GM12864 (cell line): ENCODE data around the gene IQGAP1.

Source experiments
- DNase-seq: peaks from one replicate; pipeline ENCODE4 v3.0.0-alpha.2; 2011; ENCODE audit warnings: low read depth
- H3K4me3 ChIP-seq: 2 replicates; pipeline ENCODE4 v1.5.1; 2011; ENCODE audit warnings: mild to moderate bottlenecking, low read depth, low read length, control low read depth
- TF ChIP-seq, protein P1 (sequence below): IDR thresholded peaks from 2 replicates; pipeline ENCODE4 v1.5.1; 2011; ENCODE audit warnings: low read depth, mild to moderate bottlenecking, moderate library complexity, low read length, control low read depth, inconsistent platforms; ENCODE audit errors: missing control alignments

IQGAP1 gene

DNA sequence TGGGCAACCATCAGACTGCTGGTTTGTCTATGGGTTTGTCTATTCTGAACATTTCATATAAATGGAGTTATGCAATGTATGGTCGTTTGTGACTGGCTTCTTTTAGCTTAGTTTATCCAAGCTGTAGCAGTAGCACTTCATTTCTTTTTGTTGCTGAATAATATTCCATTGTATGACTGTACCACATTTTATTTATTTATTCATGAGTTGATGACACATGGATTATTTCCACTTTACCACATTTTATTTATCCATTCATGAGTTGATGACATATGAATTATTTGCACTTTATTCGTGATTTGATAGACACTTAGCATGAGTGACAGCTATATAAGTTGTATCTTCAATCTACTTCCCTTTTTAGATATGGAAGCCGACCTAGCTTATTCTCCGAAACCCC is 70.0 kb downstream of the IQGAP1 start:
- no peak for DNase-seq

DNA sequence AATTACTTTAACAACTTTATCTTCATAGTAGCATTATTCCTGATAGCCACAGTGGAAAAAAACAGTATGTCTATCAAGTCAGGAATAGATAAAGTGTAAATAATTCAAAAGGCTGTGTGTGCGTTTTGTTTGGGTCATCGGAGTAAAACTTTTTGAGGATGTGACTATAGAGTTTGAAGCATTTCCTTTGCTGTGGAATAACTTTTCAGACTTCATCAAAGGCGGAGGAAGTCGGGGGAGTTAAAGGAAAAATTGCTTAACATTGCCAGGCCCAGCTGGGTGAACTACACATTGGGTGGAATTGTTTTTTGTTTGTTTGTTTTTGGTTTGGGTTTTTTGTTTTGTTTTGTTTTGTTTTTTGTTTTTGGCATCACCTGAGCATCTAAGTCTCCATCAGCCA is 71.3 kb downstream of the IQGAP1 start:
- TF ChIP-seq, protein P1, sequence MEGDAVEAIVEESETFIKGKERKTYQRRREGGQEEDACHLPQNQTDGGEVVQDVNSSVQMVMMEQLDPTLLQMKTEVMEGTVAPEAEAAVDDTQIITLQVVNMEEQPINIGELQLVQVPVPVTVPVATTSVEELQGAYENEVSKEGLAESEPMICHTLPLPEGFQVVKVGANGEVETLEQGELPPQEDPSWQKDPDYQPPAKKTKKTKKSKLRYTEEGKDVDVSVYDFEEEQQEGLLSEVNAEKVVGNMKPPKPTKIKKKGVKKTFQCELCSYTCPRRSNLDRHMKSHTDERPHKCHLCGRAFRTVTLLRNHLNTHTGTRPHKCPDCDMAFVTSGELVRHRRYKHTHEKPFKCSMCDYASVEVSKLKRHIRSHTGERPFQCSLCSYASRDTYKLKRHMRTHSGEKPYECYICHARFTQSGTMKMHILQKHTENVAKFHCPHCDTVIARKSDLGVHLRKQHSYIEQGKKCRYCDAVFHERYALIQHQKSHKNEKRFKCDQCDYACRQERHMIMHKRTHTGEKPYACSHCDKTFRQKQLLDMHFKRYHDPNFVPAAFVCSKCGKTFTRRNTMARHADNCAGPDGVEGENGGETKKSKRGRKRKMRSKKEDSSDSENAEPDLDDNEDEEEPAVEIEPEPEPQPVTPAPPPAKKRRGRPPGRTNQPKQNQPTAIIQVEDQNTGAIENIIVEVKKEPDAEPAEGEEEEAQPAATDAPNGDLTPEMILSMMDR = no peak
- no peak overlapping the region for H3K4me3 ChIP-seq
- DNase-seq = no peak

More for the DNA sequence above, 70.0 kb downstream of the IQGAP1 start:
- no peak overlapping the region for H3K4me3 ChIP-seq
- TF ChIP-seq, protein P1 = no peak

DNA sequence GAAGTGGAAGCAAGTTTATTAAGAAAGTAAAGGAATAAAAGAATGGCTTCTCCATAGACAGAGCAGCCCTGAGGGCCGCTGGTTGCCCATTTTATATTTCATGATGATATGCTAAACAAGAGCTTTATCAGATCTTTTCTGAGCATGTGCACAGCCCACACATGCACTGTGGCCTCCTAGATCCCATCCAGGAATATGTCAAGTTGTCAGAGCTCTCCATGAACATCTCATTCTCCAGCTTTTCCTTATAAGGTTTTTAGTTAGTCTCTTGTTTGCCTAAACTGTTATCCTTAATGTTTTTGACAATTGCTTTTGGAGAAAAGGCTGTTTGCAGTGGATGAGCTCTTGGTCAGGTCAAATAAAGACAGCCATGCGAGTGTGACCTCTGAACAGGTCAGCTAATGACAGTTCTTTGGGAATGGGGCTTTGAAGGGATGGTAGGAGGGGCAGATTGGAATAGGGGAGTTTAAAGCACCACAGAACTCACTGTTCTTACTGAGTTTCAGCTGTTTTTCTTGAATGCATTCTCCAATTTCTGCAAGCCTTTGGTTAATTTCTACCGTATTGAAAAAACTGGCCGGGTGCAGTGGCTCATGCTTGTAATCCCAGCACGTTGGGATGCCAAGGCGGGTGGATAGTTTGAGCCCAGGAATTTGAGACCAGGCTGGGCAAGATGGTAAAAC is 72.2 kb downstream of the IQGAP1 start:
- TF ChIP-seq, protein P1 = no peak
- H3K4me3 ChIP-seq = no peak overlapping the region
- DNase-seq = no peak

DNA sequence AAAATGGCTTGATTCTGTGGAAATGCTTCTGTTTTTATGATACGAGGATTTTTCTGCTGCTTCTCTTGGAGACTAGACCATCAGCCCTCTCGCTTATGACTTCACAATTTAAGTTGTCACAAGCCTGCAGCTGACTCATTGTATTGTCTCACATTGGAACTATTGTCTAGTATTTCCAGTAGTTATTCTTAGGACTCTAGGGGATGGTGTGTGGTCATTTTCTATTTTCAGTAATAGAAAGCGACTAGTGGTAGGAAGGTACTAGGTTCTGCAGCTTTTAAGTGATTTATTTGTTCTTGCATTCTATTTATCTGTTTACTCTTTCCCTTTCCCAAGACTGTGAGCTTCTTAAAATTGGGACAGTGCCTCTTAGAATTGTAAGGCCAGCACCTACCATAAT is 75.3 kb downstream of the IQGAP1 start:
- H3K4me3 ChIP-seq = no peak overlapping the region
- TF ChIP-seq, protein P1 = no peak
- no peak for DNase-seq

DNA sequence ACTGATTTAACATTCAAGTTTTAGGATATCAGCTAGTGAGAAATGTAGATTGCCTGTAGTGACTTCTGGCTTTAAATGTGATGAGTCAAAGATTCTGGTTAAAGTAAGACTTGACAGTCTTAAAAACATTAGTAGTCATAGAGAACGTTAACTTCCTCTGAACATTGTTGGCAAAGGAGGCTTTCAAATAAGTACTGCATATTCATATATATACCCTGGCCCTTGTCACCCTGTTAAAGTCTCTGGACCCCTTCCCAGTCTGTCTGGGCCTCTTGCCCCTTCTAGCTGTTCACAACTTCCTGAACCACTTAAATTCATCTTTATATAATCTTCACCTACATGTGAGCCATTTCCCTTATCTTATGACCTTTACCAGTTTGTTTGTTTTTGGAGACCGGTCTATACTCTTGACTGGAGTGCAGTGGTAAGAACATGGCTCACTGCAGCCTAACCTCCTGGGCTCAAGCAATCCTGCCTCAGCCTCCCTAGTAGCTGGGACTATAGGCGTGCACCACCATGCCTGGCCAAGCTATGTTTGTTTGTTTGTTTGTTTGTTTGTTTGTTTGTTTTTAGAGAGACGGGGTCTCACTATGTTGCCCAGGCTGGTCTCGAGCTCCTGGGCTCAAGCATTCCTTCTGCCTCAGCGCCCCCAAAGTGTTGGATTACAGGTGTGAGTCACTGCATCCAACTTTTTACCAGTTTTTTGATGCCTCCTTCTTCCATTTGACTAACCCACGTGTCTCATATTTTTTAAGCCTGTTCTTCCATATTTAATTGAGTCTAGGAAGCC is 77.3 kb downstream of the IQGAP1 start:
- no peak overlapping the region for H3K4me3 ChIP-seq
- TF ChIP-seq, protein P1 = no peak
- no peak for DNase-seq

DNA sequence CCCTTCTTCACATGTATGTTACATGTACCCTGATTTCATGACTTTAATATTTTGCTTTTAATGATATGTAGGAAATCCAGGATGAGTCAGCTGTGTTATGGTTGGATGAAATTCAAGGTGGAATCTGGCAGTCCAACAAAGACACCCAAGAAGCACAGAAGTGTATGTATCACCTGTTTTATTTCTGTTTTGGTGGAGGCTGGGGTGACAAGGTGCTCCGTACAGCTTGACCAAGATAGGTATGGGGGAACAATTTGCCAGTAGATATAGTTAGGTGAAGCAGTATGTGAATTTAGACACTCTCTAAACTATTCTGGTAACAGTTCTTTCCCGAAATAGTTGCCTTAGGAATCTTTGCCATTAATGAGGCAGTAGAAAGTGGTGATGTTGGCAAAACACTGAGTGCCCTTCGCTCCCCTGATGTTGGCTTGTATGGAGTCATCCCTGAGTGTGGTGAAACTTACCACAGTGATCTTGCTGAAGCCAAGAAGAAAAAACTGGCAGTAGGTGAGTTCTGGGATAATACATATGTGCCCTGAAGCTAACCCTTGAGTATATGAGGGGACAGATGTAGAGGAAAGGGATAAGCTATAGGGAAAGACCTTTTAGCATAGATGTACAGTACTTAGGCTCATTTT is 78.0 kb downstream of the IQGAP1 start:
- TF ChIP-seq, protein P1 = no peak

DNA sequence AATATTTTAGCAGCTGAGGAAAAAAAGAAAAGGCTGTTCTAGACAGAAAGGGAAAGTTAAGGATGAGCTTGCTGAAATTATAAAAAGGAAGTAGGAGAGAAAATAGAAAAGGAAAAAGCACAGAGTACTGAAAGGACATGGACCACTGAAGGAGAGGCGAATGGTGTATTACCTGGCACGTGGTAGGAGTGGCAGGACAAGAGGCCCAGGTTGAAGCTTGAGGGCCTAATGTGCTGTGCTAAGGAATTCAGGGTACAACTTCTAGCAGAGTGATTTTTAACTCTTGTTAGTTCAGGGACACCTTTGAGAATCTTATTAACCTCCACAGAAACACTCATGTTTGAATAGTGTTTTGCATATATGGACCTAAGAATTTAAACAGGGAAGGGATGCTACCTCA is 81.7 kb downstream of the IQGAP1 start:
- TF ChIP-seq, protein P1 = no peak
- H3K4me3 ChIP-seq = no peak overlapping the region
- DNase-seq = no peak

More for the DNA sequence above, 78.0 kb downstream of the IQGAP1 start:
- no peak overlapping the region for H3K4me3 ChIP-seq
- DNase-seq = no peak
